NCI-H187 treated with DMSO at 0.1 percent for 48 hours (cell line): Measurements from ENCODE around the gene MTM1.
A peak's percentile ranks its signal among the peaks of the same experiment; 100 is the strongest.

Experiments
- DNase-seq: peaks from one replicate; lab custom pipeline; 2025; lab: John Stamatoyannopoulos, UW

Gene MTM1

DNA sequence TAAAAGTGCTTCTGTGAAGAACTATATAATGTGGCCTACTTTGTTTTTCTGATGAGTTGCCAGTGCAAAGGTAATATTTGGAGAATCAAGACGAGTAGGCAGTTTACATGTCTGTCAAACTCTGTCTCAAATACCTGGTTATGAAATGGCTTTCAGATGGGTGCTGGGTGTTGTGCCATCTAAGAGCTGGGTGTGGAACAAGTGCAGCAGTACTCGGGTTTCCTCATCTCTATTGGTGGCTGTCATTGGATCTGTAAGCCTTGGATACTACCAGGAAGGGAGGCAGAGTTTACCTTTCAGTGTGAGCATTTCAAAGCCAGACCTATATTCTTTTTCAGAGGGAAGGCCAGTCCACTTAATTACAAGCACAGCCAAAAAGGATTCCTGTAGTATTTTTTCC lies 37.2 kb downstream of the MTM1 start:
- no peak for DNase-seq

DNA sequence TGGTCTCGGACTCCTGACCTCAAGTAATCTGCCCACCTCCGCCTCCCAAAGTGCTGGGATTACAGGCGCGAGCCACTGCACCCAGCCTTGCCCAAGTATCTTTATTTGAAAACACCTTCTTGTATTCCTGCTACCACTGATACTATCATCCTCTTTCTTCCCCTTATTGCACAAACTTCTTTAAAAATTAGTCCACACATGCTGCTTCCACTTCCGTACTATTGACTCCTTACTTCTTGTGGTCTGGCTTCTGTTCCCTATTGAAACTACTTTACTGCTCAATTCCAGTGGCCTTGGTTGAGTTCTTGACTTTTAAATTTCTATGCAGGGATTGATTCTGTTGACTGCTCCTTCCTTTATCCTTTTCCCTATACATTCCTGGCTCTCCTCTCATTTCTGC lies 38.8 kb downstream of the MTM1 start:
- no peak for DNase-seq

DNA sequence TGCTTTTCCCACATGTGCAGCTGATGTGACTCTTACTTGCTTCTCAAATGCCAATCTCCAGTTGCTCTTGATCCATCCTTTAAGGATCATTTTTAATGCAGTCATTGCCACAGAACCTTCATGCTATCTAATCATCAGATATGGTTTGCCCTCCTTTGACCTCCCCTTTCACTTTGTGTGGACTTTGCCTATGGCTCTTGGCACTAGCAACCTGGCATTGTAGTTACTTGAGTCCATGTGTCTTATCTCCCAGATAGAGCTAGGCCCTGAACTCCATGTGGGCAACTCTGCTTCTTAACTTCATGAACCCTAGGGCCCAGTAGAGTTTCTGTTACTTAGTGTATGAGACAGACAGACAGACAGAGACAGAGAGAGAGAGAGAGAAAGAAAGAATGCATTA lies 41.6 kb downstream of the MTM1 start:
- DNase-seq, result no peak

DNA sequence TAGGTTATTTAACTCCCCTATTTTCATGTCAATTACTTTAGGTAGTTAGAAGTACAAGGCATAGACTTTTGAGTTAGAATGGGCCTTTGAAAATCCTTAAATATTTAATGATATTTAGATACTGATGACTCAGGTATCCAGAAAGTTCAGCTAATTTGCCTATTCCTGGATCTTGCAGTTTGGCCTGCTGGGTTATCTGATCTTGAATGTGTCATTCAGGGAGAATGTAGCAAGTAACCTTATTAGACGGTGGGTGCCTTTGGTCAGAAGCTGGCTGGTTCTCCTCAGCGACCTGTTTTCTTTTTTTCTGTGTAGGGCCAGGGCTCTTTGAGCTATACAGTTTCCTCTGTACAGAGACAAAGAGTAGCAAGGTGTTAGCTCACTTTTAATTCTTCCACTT lies 42.0 kb downstream of the MTM1 start:
- no peak for DNase-seq

DNA sequence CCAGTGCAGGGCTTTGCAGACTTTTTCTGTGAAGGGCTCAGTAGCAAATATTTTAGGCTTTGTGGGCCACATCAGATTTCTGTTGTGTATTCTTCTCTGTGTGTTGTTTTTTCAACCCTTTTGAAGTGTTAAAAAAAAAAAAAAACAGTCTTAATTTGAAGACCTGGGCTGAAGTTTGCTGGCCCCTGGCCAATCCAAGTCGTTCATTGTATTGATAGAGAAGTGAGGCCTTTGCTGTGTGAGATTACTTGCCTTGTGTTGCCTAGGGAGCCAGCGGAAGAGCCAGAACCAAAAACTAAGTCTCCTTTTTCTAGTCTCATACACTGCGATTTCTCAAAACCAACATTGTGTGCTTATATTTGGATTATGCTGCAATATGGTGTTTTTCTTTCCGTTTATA lies 46.9 kb downstream of the MTM1 start:
- no peak for DNase-seq

DNA sequence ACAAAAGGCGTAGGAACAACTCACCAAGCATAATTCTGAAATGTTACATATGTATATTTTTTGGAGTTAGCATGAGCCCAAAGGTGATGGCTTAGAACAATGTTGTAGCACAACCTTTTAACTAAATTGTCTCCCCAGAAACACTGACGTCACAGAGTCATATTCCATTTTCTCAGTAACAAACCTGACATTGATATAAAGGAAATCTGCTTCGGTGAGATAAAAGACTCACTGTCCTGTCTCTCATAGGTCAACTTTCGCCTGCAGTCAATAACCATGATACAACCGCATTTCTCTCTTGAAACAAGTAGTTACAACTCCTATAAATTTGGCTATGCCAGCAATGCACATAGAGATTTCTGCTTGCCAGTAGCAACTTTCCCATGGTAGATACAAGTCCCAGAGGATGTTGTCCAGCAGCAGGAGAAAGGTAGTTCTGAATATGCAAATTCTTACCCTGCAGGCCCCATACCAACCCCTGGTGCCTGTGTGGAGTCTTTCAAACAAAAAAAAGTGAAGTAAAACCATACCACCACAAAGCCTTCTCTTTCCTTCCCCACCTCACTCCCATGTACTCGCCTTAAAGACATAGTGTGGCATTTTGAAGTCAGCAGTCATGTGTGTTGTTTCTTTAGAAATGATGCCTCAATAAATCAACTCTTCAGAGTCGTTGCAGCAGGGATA lies 47.9 kb downstream of the MTM1 start:
- no peak for DNase-seq

DNA sequence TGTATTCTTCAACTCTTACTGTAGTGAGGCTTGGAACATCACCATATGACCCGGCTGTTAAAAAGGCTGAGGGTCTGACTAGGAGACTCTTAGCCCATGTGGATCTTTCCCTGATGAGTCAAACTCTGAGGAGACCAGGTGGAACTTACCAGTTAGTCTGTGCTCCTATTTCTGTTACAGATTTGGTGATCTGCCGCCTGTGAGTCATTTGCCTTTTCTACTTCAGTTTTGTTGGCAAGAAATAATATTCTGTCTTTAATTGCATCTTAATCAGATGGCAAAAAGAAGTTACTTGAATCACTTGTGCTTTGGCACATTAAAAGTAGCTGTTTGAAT lies 48.4 kb downstream of the MTM1 start:
- no peak for DNase-seq

DNA sequence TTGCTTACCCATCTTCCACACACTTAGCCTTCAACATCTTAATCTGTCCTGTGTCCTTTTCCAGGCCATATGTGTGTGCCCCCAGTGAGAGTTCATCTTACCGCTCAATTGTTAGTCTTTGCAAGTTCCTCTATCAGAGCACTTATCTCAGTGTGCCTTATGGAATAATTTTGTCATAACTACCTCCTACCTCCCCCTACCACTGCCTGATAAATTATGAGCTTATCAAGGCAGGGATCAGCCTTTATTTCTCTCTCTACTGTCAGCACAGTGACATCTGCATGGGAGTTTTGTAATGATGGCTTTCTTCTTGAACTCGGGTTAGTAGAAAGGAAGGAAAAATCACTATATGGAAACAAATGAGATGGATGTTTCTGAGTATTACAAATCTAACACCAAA lies 53.2 kb downstream of the MTM1 start:
- no peak for DNase-seq

DNA sequence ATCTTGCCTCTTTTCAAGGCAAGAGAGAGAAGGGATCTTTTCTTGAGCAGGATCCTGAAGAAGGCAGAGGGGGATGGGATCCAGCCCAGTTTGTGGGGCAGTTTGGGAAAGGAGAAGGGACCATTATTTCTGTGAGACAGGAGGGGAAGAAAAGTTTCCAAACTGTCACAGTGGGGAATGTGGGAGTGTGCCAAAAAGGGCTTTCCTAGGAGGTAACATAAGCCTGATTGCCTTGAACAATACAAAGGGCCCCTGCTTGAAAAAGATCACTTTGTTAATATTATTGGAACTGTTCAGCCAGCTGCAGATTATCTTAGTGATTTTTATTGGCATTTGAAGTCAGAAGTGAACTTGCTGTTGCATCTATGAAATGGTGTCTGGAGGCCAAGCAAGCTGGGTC lies 55.2 kb downstream of the MTM1 start:
- no peak for DNase-seq

DNA sequence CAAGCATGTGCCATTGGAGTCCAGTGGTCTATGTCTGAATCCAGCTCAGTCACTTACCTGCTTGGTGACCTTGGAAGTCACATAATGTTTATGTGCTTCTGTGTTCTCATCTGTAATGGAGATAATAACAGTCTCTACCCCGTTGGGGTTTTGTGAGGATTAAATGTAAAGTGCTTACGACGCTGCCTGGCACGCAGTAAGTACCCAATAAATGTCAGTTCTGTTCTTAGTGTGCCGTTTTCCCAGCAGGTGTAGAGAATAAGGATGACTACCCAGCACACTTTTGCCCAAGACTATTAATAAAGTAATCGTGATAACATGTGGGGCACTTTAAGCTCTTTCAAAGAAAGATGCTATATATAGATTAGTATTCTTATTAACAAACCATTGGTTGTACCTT lies 56.7 kb downstream of the MTM1 start:
- no peak for DNase-seq

DNA sequence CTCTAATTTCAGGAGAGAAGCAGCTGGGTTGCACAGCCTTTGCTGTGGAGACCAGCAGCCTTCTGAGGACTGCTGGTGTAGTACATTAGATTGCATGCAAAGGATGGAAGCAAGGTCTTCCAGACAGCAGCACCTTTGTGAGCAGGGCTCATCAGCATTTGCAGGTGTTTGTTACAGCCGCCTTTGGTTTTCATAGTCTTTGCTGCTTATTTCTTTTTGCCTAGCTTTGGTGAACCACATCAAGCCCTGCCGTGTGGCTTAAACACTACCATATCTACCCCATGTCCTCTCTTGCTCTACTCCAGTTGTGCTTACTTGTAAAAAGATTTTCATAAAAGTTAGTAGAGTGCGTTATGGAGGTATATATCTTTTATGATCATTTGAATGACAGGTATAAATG lies 57.5 kb downstream of the MTM1 start:
- no peak for DNase-seq

DNA sequence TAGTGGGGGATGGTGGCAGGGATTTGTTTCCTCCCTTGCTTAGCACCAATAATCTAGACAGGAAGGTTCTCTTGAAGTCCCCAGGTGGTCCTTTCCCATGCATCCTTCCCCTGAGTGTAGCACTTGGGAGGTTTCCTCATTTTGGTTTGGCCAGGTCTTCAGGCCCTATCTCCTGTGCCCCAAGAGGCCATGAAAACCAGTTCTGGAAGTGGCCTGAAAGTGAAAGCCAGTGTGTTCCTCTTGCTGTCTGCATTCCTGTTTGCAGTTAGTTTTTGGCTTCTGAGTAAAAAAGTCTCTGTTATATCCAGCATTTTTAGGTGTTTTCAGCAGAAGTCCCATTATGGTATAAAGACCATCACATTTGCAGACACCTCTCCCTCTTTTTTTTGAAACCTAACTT lies 59.5 kb downstream of the MTM1 start:
- no peak for DNase-seq

DNA sequence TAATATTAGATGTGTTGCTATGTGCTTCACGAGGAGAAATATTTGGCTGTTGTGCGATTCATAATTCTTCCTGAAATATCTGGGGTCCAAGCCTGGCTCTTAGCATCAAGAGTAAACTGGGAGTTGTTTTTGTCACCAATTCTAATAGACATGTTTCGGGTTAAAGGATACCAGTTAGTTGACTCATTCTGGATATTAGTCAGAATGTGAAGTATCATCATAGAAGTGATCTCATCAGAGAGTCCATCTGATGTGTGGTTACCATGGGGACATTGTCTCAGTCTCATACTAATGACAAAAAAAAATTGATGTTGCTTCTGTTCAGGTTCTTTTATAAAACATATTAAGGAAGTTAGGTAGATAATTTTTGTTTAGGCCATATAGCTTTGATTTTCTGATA lies 67.5 kb downstream of the MTM1 start:
- no peak for DNase-seq

DNA sequence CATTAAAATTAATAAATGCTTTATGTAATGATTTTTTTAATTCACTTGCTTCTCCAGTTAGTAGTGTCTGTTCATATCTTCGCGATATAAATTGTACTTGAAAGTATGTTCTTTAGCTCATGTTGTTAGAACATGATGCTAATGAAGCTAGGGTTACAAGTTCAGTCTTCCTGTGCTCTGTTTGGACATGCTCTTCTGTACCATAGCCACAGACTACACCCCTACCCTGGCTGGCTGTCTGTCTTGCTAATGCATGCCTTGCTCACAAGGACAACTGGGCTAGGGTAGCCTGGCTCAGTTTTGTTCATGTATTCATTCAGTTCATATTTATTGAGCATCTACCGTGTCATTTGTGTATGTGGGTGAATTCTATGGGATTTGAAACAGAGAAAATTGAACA lies 74.0 kb downstream of the MTM1 start:
- DNase-seq, result no peak

DNA sequence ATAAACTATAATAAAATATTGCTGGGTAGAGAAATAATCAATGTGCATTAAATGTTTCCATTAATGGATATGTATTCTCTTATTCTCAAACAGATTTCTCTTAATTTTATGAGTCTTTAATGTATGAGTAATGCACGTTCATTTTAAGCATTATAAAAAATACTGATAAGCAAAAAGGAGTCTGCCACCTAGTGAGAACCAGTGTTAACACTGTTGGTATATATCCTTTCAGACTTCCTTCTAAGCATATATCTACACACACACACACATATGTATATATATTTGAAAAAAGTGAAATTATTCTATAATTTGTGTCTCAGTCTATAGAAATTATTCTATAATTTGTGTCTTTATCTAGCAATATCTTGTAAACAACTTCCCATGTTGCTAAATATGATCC lies 74.8 kb downstream of the MTM1 start:
- no peak for DNase-seq

DNA sequence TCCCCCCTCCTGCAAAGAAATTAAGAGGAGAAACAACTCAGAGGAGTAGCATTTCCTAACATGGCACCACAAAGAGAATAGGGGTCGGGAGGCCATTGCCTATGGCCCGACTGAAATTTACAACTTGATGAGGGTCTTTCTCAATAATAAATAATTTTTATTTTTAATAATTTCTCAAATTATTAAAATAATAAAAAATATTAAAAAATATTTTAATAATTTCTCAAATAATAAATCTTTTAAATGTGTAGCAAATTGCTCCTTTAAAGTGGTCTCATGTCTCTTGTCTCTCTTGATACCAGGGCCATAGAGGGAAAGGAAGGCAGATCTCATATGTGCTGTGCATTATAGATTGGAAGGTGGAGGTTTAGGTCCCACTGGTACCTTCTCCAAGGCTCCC lies 75.5 kb downstream of the MTM1 start:
- no peak for DNase-seq

DNA sequence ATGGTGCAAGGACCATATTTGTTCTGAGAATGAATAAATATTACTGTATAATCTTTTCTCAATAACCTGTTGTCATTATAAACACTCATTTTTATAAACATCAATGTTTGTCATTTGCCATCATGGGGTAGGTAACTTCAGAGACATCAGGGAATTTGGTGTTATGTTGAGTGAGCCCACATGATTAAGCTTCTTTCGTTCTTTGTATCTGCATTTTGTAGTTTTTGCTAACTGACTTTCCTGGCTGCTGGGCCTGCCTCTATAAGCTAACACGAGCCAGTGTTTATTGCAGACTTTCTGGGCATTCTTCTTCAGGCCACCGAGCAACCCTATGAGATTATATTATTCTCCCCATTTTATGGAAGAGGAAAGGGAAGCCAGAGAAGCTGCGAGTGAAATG lies 76.0 kb downstream of the MTM1 start:
- no peak for DNase-seq

DNA sequence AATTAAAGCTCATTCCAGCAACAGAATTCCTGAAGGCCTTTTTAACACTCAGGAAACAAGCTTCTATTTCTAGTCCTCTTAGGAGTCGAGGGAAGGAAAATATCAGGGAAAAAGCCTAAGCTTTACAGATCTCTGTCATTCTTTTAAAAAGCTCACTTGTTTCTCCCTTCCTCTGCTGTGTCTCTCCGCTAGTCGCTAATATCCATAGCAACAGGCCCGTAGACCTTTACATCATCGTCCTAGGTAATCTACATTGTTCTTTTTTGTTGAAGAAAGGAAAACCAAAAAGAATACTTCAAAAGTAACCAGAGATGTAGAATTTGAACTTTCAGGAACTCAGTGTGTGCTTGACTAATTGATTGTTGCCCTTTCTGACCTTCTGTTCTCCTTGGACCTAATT lies 78.9 kb downstream of the MTM1 start:
- no peak for DNase-seq

DNA sequence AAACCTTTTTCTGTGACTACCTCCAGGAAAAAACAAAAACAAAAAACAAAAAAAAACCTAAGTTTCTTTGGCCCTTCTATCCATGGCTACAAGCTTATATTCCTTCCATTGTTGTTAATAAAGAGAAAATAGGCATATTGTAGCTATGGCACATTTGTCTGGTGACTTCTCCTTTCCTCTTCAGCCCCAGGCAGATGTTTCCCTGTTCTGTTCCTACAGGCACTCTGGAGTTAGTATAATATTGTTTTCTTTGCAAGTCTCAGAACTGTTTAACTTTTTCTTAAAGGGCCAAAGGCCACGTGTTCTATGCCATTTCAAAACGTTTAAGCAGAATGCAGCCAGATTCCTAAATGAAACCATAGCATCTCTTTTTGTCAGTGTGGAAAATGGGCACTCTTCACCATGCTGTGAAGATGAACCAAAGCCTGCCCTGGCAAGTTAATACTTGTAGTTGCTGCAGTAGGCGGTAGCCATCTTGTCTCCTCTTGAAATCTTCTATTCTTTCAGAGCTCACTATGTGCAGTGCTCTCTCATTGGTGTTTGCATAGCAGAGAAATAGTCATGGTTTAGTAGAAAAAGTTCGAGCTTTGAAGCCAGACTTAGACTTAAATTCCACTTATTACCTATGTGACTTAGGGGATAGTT lies 80.0 kb downstream of the MTM1 start:
- DNase-seq, result no peak

DNA sequence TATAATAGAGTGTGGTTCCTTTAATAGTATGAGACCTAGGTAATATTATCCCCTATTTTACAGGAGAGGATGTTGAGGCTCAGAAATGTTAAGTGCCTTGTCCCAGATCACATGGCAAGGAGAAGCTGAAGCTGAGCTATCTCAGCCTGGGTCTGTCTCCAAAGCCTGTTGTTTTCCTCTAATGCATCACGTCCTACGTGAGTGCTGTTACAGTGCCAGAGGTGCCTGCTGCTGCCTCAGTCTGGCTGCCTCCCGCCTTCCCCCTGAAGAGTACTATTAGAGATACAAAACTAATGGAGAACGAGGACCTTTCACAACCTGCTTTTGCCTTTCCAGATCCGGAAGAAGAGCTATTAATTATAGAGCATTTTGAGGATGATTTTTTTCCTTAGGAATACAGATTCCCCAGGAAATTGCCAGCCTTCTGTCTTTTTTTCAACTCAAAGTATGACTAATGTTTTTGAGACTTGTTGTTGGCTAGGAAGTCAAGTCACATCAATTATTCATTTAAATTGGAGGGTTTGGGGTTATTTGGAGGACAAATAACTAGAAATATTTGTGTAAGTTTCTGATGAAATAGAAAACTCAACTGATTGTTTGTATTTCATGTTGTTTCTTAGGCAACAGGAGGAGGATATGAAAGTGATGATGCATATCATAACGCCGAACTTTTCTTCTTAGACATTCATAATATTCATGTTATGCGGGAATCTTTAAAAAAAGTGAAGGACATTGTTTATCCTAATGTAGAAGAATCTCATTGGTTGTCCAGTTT lies 80.9 kb downstream of the MTM1 start:
- no peak for DNase-seq

DNA sequence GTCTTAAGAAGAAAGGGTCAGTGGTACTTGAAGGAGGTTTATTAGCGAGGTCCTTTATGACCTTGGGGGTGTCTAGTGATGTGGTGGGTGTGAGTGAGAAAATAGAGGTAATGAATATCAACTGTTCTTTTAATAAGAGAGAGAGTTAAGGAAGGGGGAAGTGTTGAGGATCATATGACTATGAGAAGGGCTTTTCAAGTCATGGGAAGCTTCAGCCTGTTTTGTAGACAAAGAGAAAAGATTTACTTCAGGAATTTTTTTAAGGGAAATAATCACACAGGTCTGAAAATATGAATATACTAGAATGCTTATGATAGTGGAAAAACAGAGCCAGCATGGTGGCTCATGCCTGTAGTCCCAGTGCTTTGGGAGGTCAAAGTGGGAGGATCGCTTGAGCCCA lies 83.5 kb downstream of the MTM1 start:
- DNase-seq, result no peak

DNA sequence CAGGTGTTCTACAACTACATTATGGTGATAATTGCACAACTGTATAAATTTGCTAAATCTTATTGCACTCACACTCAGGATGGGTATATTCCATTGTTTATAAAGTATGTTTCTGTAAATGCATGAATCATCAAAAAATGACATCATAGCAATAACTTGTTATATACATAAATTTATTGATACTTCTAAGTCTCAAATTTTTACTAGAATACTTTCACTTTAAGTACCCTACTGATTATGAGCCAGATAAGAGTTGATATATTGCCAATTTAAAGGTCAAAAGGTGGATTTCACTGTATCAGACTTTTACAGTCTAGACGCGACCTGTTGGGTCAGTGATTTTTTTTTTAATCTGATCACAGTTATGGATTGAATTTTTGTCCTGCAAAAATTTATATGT lies 87.4 kb downstream of the MTM1 start:
- no peak for DNase-seq

DNA sequence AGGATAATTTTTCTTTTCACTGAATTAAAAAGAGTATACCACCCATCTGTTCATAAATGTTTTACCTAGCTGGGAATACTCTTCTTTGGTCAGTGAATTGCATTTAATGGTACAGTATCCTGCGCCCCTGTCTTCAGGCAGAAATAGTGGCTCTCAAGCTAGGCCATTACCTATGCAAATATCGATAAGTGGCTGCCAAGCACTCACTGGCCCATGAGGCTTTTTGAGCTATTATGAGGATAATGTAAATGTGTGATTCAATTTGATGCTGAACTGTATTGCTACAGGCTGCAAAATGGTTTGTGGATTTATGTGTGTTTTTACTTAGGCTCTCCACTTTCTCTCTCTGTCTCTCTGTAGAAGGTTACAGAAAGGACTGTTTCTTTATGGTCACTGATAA lies 94.7 kb downstream of the MTM1 start:
- DNase-seq, result peak; percentile 80

DNA sequence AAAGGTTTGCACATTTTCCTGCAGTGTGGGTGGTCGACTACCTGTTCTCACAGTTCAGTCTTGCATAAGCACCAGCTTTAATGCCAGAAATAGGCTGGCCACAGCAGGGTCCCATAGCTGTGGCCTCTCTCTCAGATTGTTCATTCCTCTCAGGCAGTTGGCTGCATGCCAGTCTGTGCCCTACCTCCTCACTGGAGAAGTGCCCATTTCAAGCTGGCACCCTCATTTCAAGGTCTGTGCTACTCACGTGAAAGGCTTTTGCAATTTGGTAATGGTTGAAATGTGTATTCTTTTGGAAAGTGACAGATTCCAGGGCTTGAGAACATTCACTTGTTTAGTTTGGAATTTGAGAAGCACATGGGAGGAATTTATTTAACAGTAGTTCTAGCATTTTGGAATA lies 95.9 kb downstream of the MTM1 start:
- peak; percentile 70 for DNase-seq
